Measurements from ENCODE around the gene ITPR3. TPM values are rescaled to one million over a fixed set of nuclear protein-coding genes. Genes with fewer than 3 reads are reported as not detected.

Gene ITPR3
- total and polyA plus RNA-seq, 2 donors (not counting 3 experiments of a cell fraction or from before 2014, with no cell fraction given), result 28.8 to 52.2 TPM

- Histone ChIP-seq H3K27me3 (ENCODE audit: control insufficient read depth in 2 of 2, insufficient read depth in 2 of 2, low read length in 2 of 2) (no peaks in the 10 kb centered on the region), H4K20me1 (replicated peaks; ENCODE audit: control insufficient read depth, extremely low read depth, insufficient read depth, low read length) (no peaks in the 10 kb centered on the region), H3K9me3 (replicated peaks; ENCODE audit: control insufficient read depth, insufficient read depth, low read length) (no peaks in the 10 kb centered on the region), H3K4me1 (ENCODE audit: control insufficient read depth, extremely low read depth, insufficient read depth, low read length) (peaks cover 10% of the 10 kb centered on the region), H3K27ac (ENCODE audit: insufficient read depth, low read depth, low read length) (no peak overlapping the region), H3K9me1 (replicated peaks; ENCODE audit: control insufficient read depth, extremely low read depth, insufficient read depth, low read length) (no peaks in the 10 kb centered on the region), H2AFZ (ENCODE audit: low read depth, low read length) (no peak overlapping the region), H3K9ac (replicated peaks; ENCODE audit: extremely low read depth, insufficient read depth, low read length) (no peak overlapping the region), H3K4me2 (ENCODE audit: insufficient read depth, low read length) (no peak overlapping the region), H3K79me2 (ENCODE audit: control insufficient read depth, insufficient read depth, low read length) (peaks cover 53% of the 10 kb centered on the region), H3K4me3 (replicated peaks in 1 of 3; ENCODE audit: insufficient read depth in 1 of 3, low read depth in 1 of 3, low read length in 3 of 3) (no peak overlapping the region), H3K36me3 (ENCODE audit: control insufficient read depth in 2 of 2, extremely low read depth in 1 of 2, insufficient read depth in 2 of 2, low read length in 2 of 2) (no peaks in the 10 kb centered on the region)
- intact Hi-C loops (cut with micrococcal nuclease), result loop anchor here (5.0 kb wide), 1 partner anchor 47 kb away; no protein-coding TSS in a partner anchor
- dilution Hi-C loops (cut with MboI; ENCODE audit: extremely low pct_ligation_motif_present, low sequenced_read_pairs), result no loop called here
- FAIRE-seq (no peak), DNase-seq (ENCODE audit: low read depth, low spot score) (no peak)
- ChIA-PET POLR2A (no interaction called here), CTCF (interaction anchor here (1.4 to 7.7 kb wide), 2 partner anchors 9 to 35 kb away, joined by 3 to 52 read pairs; no protein-coding TSS in a partner anchor)
- TF ChIP-seq MAX (IDR thresholded peaks at IDR 0.05; ENCODE audit: insufficient read depth, insufficient read length) (no peak), EZH2 (IDR thresholded peaks at IDR 0.05; ENCODE audit: borderline replicate concordance, low read depth, low read length, severe bottlenecking) (no peak), JUN (IDR thresholded peaks at IDR 0.05; ENCODE audit: borderline replicate concordance, insufficient read depth, insufficient read length, low read depth) (no peak), MYC (IDR thresholded peaks at IDR 0.05; ENCODE audit: low read depth, low read length) (no peak), POLR2AphosphoS5 (IDR thresholded peaks at IDR 0.05; ENCODE audit: insufficient read depth, low read depth, low read length) (no peak), FOS (IDR thresholded peaks at IDR 0.05; ENCODE audit: borderline replicate concordance, insufficient read depth, low read length) (no peak), POLR2A (IDR thresholded peaks at IDR 0.05; ENCODE audit: low read depth, low read length) (no peak), GATA2 (IDR thresholded peaks at IDR 0.05; ENCODE audit: insufficient read depth, insufficient read length, low read depth, low read length) (no peak), CTCF (IDR thresholded peaks at IDR 0.05; ENCODE audit: extremely low read depth in 1 of 2, insufficient read depth in 1 of 2, low read depth in 1 of 2, low read length in 2 of 2) (no peak)
- no TSS peak for BruUV-seq (replicated peaks)
These were observed 3.7 kb downstream of the ITPR3 start for GRCh38 chr6:33624856-33625255.

Data from endothelial cell of umbilical vein (primary cell).